IPS-15b (cell line): ENCODE data around the gene FAM227B.
A peak's percentile ranks its signal among the peaks of the same experiment; 100 is the strongest.
"Not testable (repeated sequence)": the region's sequence is repeated elsewhere in the genome, so short reads cannot be mapped to it uniquely, and the experiment has no call there.

ENCODE experiments used
- H3K27me3 ChIP-seq: one replicate; pipeline ENCODE4 v1.6.1; 2013; ENCODE audit warnings: low read length; ENCODE audit not compliant: control insufficient read depth, insufficient read depth
- H3K36me3 ChIP-seq: one replicate; pipeline ENCODE4 v1.6.1; 2013; ENCODE audit warnings: low read length; ENCODE audit not compliant: control insufficient read depth, insufficient read depth
- H3K4me1 ChIP-seq: one replicate; pipeline ENCODE4 v1.6.1; 2013; ENCODE audit warnings: mild to moderate bottlenecking, low read length; ENCODE audit not compliant: control insufficient read depth, insufficient read depth
- H3K4me3 ChIP-seq: one replicate; pipeline ENCODE4 v1.5.1; 2013; ENCODE audit warnings: low read depth, low read length
- H3K9ac ChIP-seq: one replicate; pipeline ENCODE4 v1.6.1; 2013; ENCODE audit warnings: low read depth, mild to moderate bottlenecking, low read length
- H3K9me3 ChIP-seq: one replicate; pipeline ENCODE4 v1.6.1; 2013; ENCODE audit warnings: mild to moderate bottlenecking, low read length; ENCODE audit not compliant: control insufficient read depth, insufficient read depth

Gene FAM227B

GRCh38 chr15:49637857-49638256, 17.2 kb upstream of the FAM227B start:
- no peak overlapping the region for H3K9ac ChIP-seq
- H3K27me3 ChIP-seq = no peaks in the 10 kb centered on the region
- H3K36me3 ChIP-seq = no peaks in the 10 kb centered on the region
- H3K9me3 ChIP-seq = no peaks in the 10 kb centered on the region
- no peak overlapping the region for H3K4me3 ChIP-seq
- H3K4me1 ChIP-seq = no peaks in the 10 kb centered on the region

- no peaks in the 10 kb centered on the region for H3K4me1 ChIP-seq
- H3K4me3 ChIP-seq = no peak overlapping the region
- no peak overlapping the region for H3K9ac ChIP-seq
- H3K9me3 ChIP-seq = peaks cover 5% of the 10 kb centered on the region
- no peaks in the 10 kb centered on the region for H3K27me3 ChIP-seq
- peaks cover 4% of the 10 kb centered on the region for H3K36me3 ChIP-seq
Observed at GRCh38 chr15:49628379-49628778, 7.8 kb upstream of the FAM227B start.

GRCh38 chr15:49627407-49627877, 6.8 kb upstream of the FAM227B start:
- no peak overlapping the region for H3K4me3 ChIP-seq

GRCh38 chr15:49625460-49626036, 4.9 kb upstream of the FAM227B start:
- Histone ChIP-seq H3K9ac (no peak overlapping the region), H3K4me3 (no peak overlapping the region), H3K9me3 (peaks cover 5% of the 10 kb centered on the region), H3K27me3 (no peaks in the 10 kb centered on the region), H3K36me3 (peaks cover 4% of the 10 kb centered on the region), H3K4me1 (no peaks in the 10 kb centered on the region)

More at GRCh38 chr15:49627407-49627877, 6.8 kb upstream of the FAM227B start:
- no peaks in the 10 kb centered on the region for H3K27me3 ChIP-seq
- peaks cover 5% of the 10 kb centered on the region for H3K9me3 ChIP-seq
- no peaks in the 10 kb centered on the region for H3K4me1 ChIP-seq
- peaks cover 4% of the 10 kb centered on the region for H3K36me3 ChIP-seq
- no peak overlapping the region for H3K9ac ChIP-seq

GRCh38 chr15:49624056-49624455, 3.4 kb upstream of the FAM227B start:
- Histone ChIP-seq H3K4me3 (no peak overlapping the region), H3K36me3 (peaks cover 4% of the 10 kb centered on the region), H3K9me3 (peaks cover 5% of the 10 kb centered on the region), H3K9ac (no peak overlapping the region), H3K27me3 (no peaks in the 10 kb centered on the region), H3K4me1 (no peaks in the 10 kb centered on the region)

GRCh38 chr15:49622561-49622960, 1.9 kb upstream of the FAM227B start:
- no peaks in the 10 kb centered on the region for H3K4me1 ChIP-seq

GRCh38 chr15:49621887-49622286, 1.3 kb upstream of the FAM227B start:
- no peaks in the 10 kb centered on the region for H3K4me1 ChIP-seq
- H3K9me3 ChIP-seq = peaks cover 5% of the 10 kb centered on the region
- H3K27me3 ChIP-seq = no peaks in the 10 kb centered on the region
- H3K9ac ChIP-seq = no peak overlapping the region
- peaks cover 4% of the 10 kb centered on the region for H3K36me3 ChIP-seq
- peak overlapping the region; percentile 88 for H3K4me3 ChIP-seq

More at GRCh38 chr15:49622561-49622960, 1.9 kb upstream of the FAM227B start:
- Histone ChIP-seq H3K27me3 (no peaks in the 10 kb centered on the region), H3K36me3 (peaks cover 4% of the 10 kb centered on the region), H3K4me3 (no peak overlapping the region), H3K9me3 (peaks cover 5% of the 10 kb centered on the region), H3K9ac (no peak overlapping the region)

GRCh38 chr15:49621401-49621811, 788 bp upstream of the FAM227B start:
- Histone ChIP-seq H3K27me3 (no peaks in the 10 kb centered on the region), H3K9ac (peak overlapping the region; percentile 93), H3K9me3 (peaks cover 5% of the 10 kb centered on the region), H3K4me1 (no peaks in the 10 kb centered on the region), H3K4me3 (peak overlapping the region; percentile 88), H3K36me3 (peaks cover 4% of the 10 kb centered on the region)

GRCh38 chr15:49620199-49620598, 419 bp downstream of the FAM227B start:
- no peaks in the 10 kb centered on the region for H3K9me3 ChIP-seq
- H3K4me3 ChIP-seq = peak overlapping the region; percentile 88
- H3K36me3 ChIP-seq = no peaks in the 10 kb centered on the region
- H3K27me3 ChIP-seq = no peaks in the 10 kb centered on the region
- no peaks in the 10 kb centered on the region for H3K4me1 ChIP-seq
- peak overlapping the region; percentile 70 for H3K9ac ChIP-seq

- Histone ChIP-seq H3K9ac (no peak overlapping the region), H3K27me3 (no peaks in the 10 kb centered on the region), H3K9me3 (no peaks in the 10 kb centered on the region), H3K4me1 (no peaks in the 10 kb centered on the region), H3K4me3 (no peak overlapping the region), H3K36me3 (no peaks in the 10 kb centered on the region)
Observed at GRCh38 chr15:49619226-49619625, 1.4 kb downstream of the FAM227B start.

- not testable (repeated sequence) for H3K36me3 ChIP-seq, H3K4me1 ChIP-seq, H3K9me3 ChIP-seq, H3K9ac ChIP-seq, H3K27me3 ChIP-seq, H3K4me3 ChIP-seq
Observed at GRCh38 chr15:49612240-49612639, 8.4 kb downstream of the FAM227B start.

GRCh38 chr15:49610157-49610918, 10.3 kb downstream of the FAM227B start:
- Histone ChIP-seq H3K9me3 (no peaks in the 10 kb centered on the region), H3K27me3 (no peaks in the 10 kb centered on the region), H3K9ac (no peak overlapping the region), H3K4me3 (no peak overlapping the region), H3K4me1 (peaks cover 3% of the 10 kb centered on the region), H3K36me3 (no peaks in the 10 kb centered on the region)
